Dermis blood vessel endothelial cell (primary cell): ENCODE data around the gene NKAP. TPM values are rescaled to one million over a fixed set of nuclear protein-coding genes. Genes with fewer than 3 reads are reported as not detected.

Source experiments
- total RNA-seq: library from RNA; depleted of rRNA; stranded (reverse); fragments of >200 nt; gene quantifications from 2 replicates; pipeline ENCODE4 v1.2.3, GENCODE V29; 2014

Gene NKAP
- total RNA-seq, 1 donor from 2014 or later = 4.4 TPM

Other genes starting within 250 kb of the NKAP start
- 0.05 TPM in 1 of 2 replicates, not detected in the other for gene SOWAHD, start 185.2 kb downstream of the NKAP start, total RNA-seq
- 2,423 and 9,363 TPM in 2 replicates for gene RPL39, start 152.1 kb downstream of the NKAP start, total RNA-seq
- 1.9 and 4.0 TPM in 2 replicates for gene UPF3B, start 90.8 kb downstream of the NKAP start, total RNA-seq
- 18.0 and 19.6 TPM in 2 replicates for gene RNF113A, start 72.0 kb downstream of the NKAP start, total RNA-seq
- 52.0 and 89.2 TPM in 2 replicates for gene NDUFA1, start 71.9 kb downstream of the NKAP start, total RNA-seq
- gene AKAP14, start 47.9 kb downstream of the NKAP start, total RNA-seq = not detected in 2 replicates
- gene RHOXF2B, start 133.9 kb upstream of the NKAP start, total RNA-seq = not detected in 2 replicates
- gene RHOXF1, start 172.2 kb upstream of the NKAP start, total RNA-seq = not detected in 2 replicates
- not detected in 2 replicates for gene RHOXF2, start 214.9 kb upstream of the NKAP start, total RNA-seq